Measurements from ENCODE around the gene TMEM250. TPM values are rescaled to one million over a fixed set of nuclear protein-coding genes. Genes with fewer than 3 reads are reported as not detected.

The TMEM250 gene
- total RNA-seq, 3 donors from 2014 or later (not counting 1 experiment from before 2014, with no cell fraction given): 19.5 to 34.3 (median 33.6) TPM

DNA sequence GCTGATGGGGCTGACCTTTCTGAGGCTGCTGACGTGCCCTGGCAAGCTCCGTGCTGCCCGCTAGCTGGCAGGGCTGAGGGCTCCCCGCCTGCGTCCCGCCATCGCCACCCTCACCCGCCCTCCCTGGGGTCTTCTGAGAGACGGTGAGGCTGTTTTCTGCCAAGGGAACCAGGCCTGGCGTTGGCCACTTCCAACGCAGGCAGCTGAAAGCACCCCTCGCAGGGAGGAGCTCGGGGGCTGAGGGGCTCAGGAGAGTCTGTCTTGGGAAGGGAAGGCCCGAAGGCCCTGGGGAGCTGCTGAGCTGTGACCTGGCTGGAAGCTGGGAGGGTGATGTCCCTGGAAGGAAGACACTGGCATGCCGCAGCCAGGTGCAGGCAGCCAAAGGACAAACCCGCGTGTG lies 9.8 kb upstream of the TMEM250 start:
- no peaks in the 10 kb centered on the region for H3K36me3 ChIP-seq (ENCODE audit: control insufficient read depth, insufficient read depth, low read length)
- TF ChIP-seq, protein P1, sequence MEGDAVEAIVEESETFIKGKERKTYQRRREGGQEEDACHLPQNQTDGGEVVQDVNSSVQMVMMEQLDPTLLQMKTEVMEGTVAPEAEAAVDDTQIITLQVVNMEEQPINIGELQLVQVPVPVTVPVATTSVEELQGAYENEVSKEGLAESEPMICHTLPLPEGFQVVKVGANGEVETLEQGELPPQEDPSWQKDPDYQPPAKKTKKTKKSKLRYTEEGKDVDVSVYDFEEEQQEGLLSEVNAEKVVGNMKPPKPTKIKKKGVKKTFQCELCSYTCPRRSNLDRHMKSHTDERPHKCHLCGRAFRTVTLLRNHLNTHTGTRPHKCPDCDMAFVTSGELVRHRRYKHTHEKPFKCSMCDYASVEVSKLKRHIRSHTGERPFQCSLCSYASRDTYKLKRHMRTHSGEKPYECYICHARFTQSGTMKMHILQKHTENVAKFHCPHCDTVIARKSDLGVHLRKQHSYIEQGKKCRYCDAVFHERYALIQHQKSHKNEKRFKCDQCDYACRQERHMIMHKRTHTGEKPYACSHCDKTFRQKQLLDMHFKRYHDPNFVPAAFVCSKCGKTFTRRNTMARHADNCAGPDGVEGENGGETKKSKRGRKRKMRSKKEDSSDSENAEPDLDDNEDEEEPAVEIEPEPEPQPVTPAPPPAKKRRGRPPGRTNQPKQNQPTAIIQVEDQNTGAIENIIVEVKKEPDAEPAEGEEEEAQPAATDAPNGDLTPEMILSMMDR (IDR thresholded peaks at IDR 0.05): no peak

DNA sequence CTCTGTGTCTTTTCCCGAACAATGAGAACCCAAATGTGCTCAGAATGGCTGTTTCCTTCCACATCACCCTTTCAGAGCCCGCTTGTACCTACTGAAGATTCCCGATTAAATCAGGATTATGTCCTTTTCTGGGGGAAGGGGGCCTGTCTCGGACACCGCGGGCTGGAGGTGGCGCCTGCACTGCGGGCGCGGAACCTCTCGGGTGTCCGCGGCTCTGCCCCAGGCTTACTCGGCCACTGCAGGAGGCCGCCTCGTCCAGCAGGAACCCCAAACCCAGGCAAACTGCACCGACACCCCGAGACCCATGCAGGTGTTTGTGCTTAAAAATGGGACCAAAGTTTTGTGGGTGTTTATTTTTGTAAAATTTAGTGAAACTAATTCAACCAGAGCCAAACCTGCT lies 8.6 kb upstream of the TMEM250 start:
- Mint-ChIP-seq H3K27me3 (ENCODE audit: low read depth in 2 of 2) (peaks cover 0 to 27% of the 10 kb centered on the region in 2 donors), H3K27ac (no peak overlapping the region), H3K4me3 (no peak overlapping the region), H3K36me3 (no peaks in the 10 kb centered on the region), H3K9me3 (no peaks in the 10 kb centered on the region), H3K4me1 (peaks cover 0 to 6% of the 10 kb centered on the region in 2 donors)
- Histone ChIP-seq H3K4me3 (ENCODE audit: low read length) (no peak overlapping the region), H3K4me1 (ENCODE audit: control insufficient read depth, insufficient read depth, low read length) (peaks cover 9% of the 10 kb centered on the region), H3K27ac (ENCODE audit: low read length) (no peak overlapping the region), H3K27me3 (ENCODE audit: control insufficient read depth, insufficient read depth, low read length) (peaks cover 4% of the 10 kb centered on the region), H3K36me3 (ENCODE audit: control insufficient read depth, insufficient read depth, low read length) (no peaks in the 10 kb centered on the region), H3K9me3 (ENCODE audit: control insufficient read depth, insufficient read depth, low read length) (no peaks in the 10 kb centered on the region)
- ATAC-seq: no peak
- TF ChIP-seq, protein P1 (IDR thresholded peaks at IDR 0.05): no peak
- no peak for DNase-seq
- 82% methylated on average over 18 of the region's 18 CpGs for WGBS (ENCODE audit: insufficient coverage)
- intact Hi-C loops (cut with micrococcal nuclease): no loop called here

More for the DNA sequence above, 9.8 kb upstream of the TMEM250 start:
- no peak overlapping the region for H3K27ac Mint-ChIP-seq
- Histone ChIP-seq H3K27me3 (ENCODE audit: control insufficient read depth, insufficient read depth, low read length) (peaks cover 5% of the 10 kb centered on the region), H3K9me3 (ENCODE audit: control insufficient read depth, insufficient read depth, low read length) (no peaks in the 10 kb centered on the region), H3K27ac (ENCODE audit: low read length) (no peak overlapping the region), H3K4me3 (ENCODE audit: low read length) (no peak overlapping the region), H3K4me1 (ENCODE audit: control insufficient read depth, insufficient read depth, low read length) (peaks cover 6% of the 10 kb centered on the region)
- H3K9me3 Mint-ChIP-seq: no peaks in the 10 kb centered on the region
- H3K4me1 Mint-ChIP-seq: peaks cover 0 to 3% of the 10 kb centered on the region in 2 donors
- no peak for ATAC-seq
- H3K27me3 Mint-ChIP-seq (ENCODE audit: low read depth in 2 of 2): peaks cover 0 to 29% of the 10 kb centered on the region in 2 donors
- no peaks in the 10 kb centered on the region for H3K36me3 Mint-ChIP-seq
- 91% methylated on average over 17 of the region's 17 CpGs for WGBS (ENCODE audit: insufficient coverage)
- no peak overlapping the region for H3K4me3 Mint-ChIP-seq
- intact Hi-C loops (cut with micrococcal nuclease): no loop called here
- no peak for DNase-seq

DNA sequence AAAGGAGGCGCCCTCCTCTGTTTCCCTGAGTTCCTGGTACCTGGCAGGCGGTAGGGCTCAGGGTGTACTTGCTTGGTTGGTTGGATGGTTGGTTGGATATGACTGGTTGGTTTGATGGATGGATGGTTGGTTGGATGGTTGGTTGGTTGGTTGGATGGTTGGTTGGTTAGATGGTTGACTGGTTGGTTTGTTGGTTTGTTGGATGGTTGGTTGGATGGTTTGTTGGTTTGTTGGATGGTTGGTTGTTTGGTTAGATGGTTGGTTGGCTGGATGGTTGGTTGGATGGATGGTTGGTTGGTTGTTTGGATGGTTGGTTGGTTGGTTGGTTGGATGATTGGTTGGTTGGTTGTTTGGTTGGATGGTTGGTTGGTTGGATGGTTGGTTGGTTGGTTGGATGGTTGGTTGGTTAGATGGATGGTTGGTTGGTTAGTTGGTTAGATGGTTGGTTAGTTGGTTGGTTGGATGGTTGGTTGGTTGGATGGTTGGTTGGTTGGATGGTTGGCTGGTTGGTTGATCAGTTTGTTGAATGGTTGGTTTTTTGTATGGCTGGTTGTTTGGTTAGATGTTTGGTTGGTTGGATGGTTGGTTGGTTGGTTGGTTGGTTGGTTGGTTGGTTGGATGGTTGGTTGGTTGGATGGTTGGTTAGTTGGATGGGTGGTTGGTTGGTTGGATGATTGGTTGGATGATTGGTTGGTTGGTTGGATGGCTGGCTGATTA lies 6.5 kb upstream of the TMEM250 start:
- Histone ChIP-seq H3K27me3 (ENCODE audit: control insufficient read depth, insufficient read depth, low read length) (no peaks in the 10 kb centered on the region), H3K4me3 (ENCODE audit: low read length) (no peak overlapping the region), H3K36me3 (ENCODE audit: control insufficient read depth, insufficient read depth, low read length) (no peaks in the 10 kb centered on the region), H3K9me3 (ENCODE audit: control insufficient read depth, insufficient read depth, low read length) (no peaks in the 10 kb centered on the region), H3K4me1 (ENCODE audit: control insufficient read depth, insufficient read depth, low read length) (peaks cover 9% of the 10 kb centered on the region), H3K27ac (ENCODE audit: low read length) (no peak overlapping the region)
- ATAC-seq: no peak
- Mint-ChIP-seq H3K27me3 (ENCODE audit: low read depth in 2 of 2) (peaks cover 0 to 15% of the 10 kb centered on the region in 2 donors), H3K9me3 (no peaks in the 10 kb centered on the region), H3K4me1 (peaks cover 0 to 6% of the 10 kb centered on the region in 2 donors), H3K4me3 (no peak overlapping the region), H3K27ac (no peak overlapping the region), H3K36me3 (no peaks in the 10 kb centered on the region)
- intact Hi-C loops (cut with micrococcal nuclease): no loop called here
- no peak for DNase-seq
- TF ChIP-seq, protein P1 (IDR thresholded peaks at IDR 0.05): no peak
- WGBS (ENCODE audit: insufficient coverage): 88% methylated on average over 2 of the region's 2 CpGs

Data from natural killer cell (primary cell).